Measurements from ENCODE around the gene PPM1D.

DNA sequence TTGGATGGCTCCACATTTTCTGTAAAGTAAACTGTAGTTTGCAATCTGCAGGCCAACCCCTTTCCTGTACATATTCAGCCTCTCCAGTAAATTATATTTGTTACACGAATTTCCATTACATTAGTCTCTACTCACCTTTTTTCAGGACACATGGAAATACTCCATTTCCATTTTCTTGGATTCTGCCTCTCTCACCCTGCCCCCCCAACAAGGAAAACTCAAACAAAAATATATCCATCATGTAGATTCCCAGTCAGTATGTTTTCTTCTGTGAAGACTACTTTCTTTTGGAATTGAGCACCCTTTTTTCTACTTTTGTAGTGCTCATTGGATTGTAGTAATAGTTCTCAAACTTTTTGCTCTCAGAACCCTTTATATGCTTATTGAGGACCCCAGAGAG is 2.9 kb downstream of the PPM1D start:
- TF ChIP-seq, protein P1, sequence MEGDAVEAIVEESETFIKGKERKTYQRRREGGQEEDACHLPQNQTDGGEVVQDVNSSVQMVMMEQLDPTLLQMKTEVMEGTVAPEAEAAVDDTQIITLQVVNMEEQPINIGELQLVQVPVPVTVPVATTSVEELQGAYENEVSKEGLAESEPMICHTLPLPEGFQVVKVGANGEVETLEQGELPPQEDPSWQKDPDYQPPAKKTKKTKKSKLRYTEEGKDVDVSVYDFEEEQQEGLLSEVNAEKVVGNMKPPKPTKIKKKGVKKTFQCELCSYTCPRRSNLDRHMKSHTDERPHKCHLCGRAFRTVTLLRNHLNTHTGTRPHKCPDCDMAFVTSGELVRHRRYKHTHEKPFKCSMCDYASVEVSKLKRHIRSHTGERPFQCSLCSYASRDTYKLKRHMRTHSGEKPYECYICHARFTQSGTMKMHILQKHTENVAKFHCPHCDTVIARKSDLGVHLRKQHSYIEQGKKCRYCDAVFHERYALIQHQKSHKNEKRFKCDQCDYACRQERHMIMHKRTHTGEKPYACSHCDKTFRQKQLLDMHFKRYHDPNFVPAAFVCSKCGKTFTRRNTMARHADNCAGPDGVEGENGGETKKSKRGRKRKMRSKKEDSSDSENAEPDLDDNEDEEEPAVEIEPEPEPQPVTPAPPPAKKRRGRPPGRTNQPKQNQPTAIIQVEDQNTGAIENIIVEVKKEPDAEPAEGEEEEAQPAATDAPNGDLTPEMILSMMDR (IDR thresholded peaks at IDR 0.05), result no peak
- TF ChIP-seq POLR2AphosphoS5 (IDR thresholded peaks at IDR 0.05) (no peak), POLR2A (IDR thresholded peaks at IDR 0.05) (no peak), EP300 (IDR thresholded peaks at IDR 0.05) (no peak)
